K562 (cell line): ENCODE data around the gene CDK14. TPM values are rescaled to one million over a fixed set of nuclear protein-coding genes. Genes with fewer than 3 reads are reported as not detected.

Experiments used
- SRSF9 ChIP-seq: fragments of 200-400 bp; formaldehyde crosslinking; IDR thresholded peaks from 2 replicates; pipeline ENCODE4 v1.6.1; 2017; ENCODE audit warnings: low read depth, low read length, borderline replicate concordance
- TBL1XR1 ChIP-seq, 2 experiments: IDR thresholded peaks; 2 replicates each; pipeline ENCODE4 v1.6.1; 2012; ENCODE audit warnings: improper control_type of control experiment in 2 of 2, low read length in 2 of 2, mild to moderate bottlenecking in 1 of 2
- polyA plus RNA-seq, 8 experiments: library from polyadenylated mRNA; depleted of rRNA in 4 of 8; stranded (reverse) in 5 of 8; unstranded in 3 of 8; fragments of >200 nt; fragmentation: Nextera tagmentation in 2 of 8; fragmentation: Illumina TruSeq in 1 of 8; extraction: Ambion mirVana in 2 of 8; extraction: Trizol in 1 of 8; gene quantifications; 2 replicates each; pipeline versions ENCODE4 v1.2.1 to v1.2.3, GENCODE V29; 2011 to 2014; ENCODE audit warnings: inconsistent platforms in 1 of 8, missing spikeins in 1 of 8
- total RNA-seq, 7 experiments: library from RNA; depleted of rRNA in 6 of 7; stranded (reverse); fragments of >200 nt in 6 of 7; fragmentation: Illumina TruSeq in 2 of 7; extraction: Trizol in 2 of 7; gene quantifications; 2 replicates each; pipeline versions ENCODE4 v1.2.1 to v1.2.3, GENCODE V29; 2011 to 2021; ENCODE audit warnings: low replicate concordance in 1 of 7
- TF ChIP-seq, protein P1 (sequence below), 2 experiments: fragments of 450-650 bp; formaldehyde crosslinking in 1 of 2; IDR thresholded peaks; 2 replicates each; pipeline versions ENCODE4 v1.4.0 to v1.6.1; 2014 to 2020; ENCODE audit warnings: mild to moderate bottlenecking in 2 of 2, borderline replicate concordance in 1 of 2, low read depth in 1 of 2
- TF ChIP-seq, protein P2 (sequence below): IDR thresholded peaks from 3 replicates; pipeline ENCODE4 v1.6.1; 2011; ENCODE audit warnings: borderline replicate concordance, mild to moderate bottlenecking, moderate library complexity; ENCODE audit not compliant: insufficient read length; ENCODE audit errors: extremely low read depth

Gene CDK14
- total and polyA plus RNA-seq, 9 of the 15 experiments (the other 6 are each of a cell fraction or from before 2014, with no cell fraction given), result 0.03 to 0.91 (median 0.16) TPM

DNA sequence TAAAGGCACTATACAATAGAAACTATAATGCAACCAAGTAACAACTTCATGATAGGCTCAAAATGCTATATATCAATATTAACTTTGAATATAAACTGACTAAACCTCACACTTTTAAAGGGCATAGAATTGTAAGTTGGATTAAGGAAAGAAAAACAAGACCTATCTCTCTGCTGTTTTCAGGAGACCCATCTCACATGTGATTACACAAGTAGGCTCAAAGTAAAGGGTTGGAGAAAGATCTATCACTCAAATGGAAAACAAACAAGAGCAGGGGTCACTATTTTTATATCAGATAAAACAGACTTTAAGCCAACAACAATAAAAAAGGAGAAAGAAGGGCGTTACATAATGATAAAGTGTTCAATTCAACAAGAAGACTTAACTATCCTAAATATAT lies 155.5 kb downstream of the CDK14 start (continued):
- TF ChIP-seq, protein P1, sequence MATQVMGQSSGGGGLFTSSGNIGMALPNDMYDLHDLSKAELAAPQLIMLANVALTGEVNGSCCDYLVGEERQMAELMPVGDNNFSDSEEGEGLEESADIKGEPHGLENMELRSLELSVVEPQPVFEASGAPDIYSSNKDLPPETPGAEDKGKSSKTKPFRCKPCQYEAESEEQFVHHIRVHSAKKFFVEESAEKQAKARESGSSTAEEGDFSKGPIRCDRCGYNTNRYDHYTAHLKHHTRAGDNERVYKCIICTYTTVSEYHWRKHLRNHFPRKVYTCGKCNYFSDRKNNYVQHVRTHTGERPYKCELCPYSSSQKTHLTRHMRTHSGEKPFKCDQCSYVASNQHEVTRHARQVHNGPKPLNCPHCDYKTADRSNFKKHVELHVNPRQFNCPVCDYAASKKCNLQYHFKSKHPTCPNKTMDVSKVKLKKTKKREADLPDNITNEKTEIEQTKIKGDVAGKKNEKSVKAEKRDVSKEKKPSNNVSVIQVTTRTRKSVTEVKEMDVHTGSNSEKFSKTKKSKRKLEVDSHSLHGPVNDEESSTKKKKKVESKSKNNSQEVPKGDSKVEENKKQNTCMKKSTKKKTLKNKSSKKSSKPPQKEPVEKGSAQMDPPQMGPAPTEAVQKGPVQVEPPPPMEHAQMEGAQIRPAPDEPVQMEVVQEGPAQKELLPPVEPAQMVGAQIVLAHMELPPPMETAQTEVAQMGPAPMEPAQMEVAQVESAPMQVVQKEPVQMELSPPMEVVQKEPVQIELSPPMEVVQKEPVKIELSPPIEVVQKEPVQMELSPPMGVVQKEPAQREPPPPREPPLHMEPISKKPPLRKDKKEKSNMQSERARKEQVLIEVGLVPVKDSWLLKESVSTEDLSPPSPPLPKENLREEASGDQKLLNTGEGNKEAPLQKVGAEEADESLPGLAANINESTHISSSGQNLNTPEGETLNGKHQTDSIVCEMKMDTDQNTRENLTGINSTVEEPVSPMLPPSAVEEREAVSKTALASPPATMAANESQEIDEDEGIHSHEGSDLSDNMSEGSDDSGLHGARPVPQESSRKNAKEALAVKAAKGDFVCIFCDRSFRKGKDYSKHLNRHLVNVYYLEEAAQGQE (IDR thresholded peaks at IDR 0.05; ENCODE audit: borderline replicate concordance), result no peak
- TF ChIP-seq, protein P1 (CRISPR knock-in tag; IDR thresholded peaks at IDR 0.05; ENCODE audit: low read depth), result no peak
- TF ChIP-seq SRSF9, result no peak
- TF ChIP-seq TBL1XR1 (IDR thresholded peaks at IDR 0.05; ENCODE audit: low read length in 2 of 2), result no peak
- TF ChIP-seq, protein P2, sequence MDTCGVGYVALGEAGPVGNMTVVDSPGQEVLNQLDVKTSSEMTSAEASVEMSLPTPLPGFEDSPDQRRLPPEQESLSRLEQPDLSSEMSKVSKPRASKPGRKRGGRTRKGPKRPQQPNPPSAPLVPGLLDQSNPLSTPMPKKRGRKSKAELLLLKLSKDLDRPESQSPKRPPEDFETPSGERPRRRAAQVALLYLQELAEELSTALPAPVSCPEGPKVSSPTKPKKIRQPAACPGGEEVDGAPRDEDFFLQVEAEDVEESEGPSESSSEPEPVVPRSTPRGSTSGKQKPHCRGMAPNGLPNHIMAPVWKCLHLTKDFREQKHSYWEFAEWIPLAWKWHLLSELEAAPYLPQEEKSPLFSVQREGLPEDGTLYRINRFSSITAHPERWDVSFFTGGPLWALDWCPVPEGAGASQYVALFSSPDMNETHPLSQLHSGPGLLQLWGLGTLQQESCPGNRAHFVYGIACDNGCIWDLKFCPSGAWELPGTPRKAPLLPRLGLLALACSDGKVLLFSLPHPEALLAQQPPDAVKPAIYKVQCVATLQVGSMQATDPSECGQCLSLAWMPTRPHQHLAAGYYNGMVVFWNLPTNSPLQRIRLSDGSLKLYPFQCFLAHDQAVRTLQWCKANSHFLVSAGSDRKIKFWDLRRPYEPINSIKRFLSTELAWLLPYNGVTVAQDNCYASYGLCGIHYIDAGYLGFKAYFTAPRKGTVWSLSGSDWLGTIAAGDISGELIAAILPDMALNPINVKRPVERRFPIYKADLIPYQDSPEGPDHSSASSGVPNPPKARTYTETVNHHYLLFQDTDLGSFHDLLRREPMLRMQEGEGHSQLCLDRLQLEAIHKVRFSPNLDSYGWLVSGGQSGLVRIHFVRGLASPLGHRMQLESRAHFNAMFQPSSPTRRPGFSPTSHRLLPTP, result no peak
